ENCODE results near the gene GPS1.

GPS1 gene

GRCh38 chr17:82079001-82079677 is 27.4 kb downstream of the GPS1 start:
- Histone ChIP-seq H3K27me3 (ENCODE audit: control insufficient read depth, insufficient read depth, low read length) (no peaks in the 10 kb centered on the region), H3K36me3 (ENCODE audit: insufficient read depth, low read length) (peaks cover 59% of the 10 kb centered on the region), H3K4me1 (ENCODE audit: control insufficient read depth, insufficient read depth, low read length) (no peaks in the 10 kb centered on the region), H3K4me3 (ENCODE audit: low read length) (no peak overlapping the region), H3K9me3 (replicated peaks; ENCODE audit: low read length) (no peaks in the 10 kb centered on the region), H3K9ac (ENCODE audit: low read depth, low read length) (no peak overlapping the region), H3K4me2 (ENCODE audit: low read length) (no peak overlapping the region)

- no peaks in the 10 kb centered on the region for H3K4me1 ChIP-seq (ENCODE audit: control insufficient read depth, insufficient read depth, low read length)
- H3K4me2 ChIP-seq (ENCODE audit: low read length), result no peak overlapping the region
- no peaks in the 10 kb centered on the region for H3K9me3 ChIP-seq (replicated peaks; ENCODE audit: low read length)
- H3K36me3 ChIP-seq (ENCODE audit: insufficient read depth, low read length), result peaks cover 64% of the 10 kb centered on the region
- no peak overlapping the region for H3K4me3 ChIP-seq (ENCODE audit: low read length)
- H3K9ac ChIP-seq (ENCODE audit: low read depth, low read length), result no peak overlapping the region
- H3K27me3 ChIP-seq (ENCODE audit: control insufficient read depth, insufficient read depth, low read length), result no peaks in the 10 kb centered on the region
Observed at GRCh38 chr17:82080048-82080788, 28.5 kb downstream of the GPS1 start.

GRCh38 chr17:82080789-82081464 is 29.2 kb downstream of the GPS1 start:
- Histone ChIP-seq H3K4me1 (ENCODE audit: control insufficient read depth, insufficient read depth, low read length) (no peaks in the 10 kb centered on the region), H3K4me3 (ENCODE audit: low read length) (no peak overlapping the region), H3K27me3 (ENCODE audit: control insufficient read depth, insufficient read depth, low read length) (no peaks in the 10 kb centered on the region), H3K9ac (ENCODE audit: low read depth, low read length) (no peak overlapping the region), H3K9me3 (replicated peaks; ENCODE audit: low read length) (no peaks in the 10 kb centered on the region), H3K4me2 (ENCODE audit: low read length) (no peak overlapping the region), H3K36me3 (ENCODE audit: insufficient read depth, low read length) (peaks cover 68% of the 10 kb centered on the region)

- H3K4me1 ChIP-seq (ENCODE audit: control insufficient read depth, insufficient read depth, low read length), result no peaks in the 10 kb centered on the region
- no peaks in the 10 kb centered on the region for H3K27me3 ChIP-seq (ENCODE audit: control insufficient read depth, insufficient read depth, low read length)
- H3K4me3 ChIP-seq (ENCODE audit: low read length), result no peak overlapping the region
- H3K9me3 ChIP-seq (replicated peaks; ENCODE audit: low read length), result no peaks in the 10 kb centered on the region
- H3K9ac ChIP-seq (ENCODE audit: low read depth, low read length), result no peak overlapping the region
- no peak overlapping the region for H3K4me2 ChIP-seq (ENCODE audit: low read length)
- peaks cover 74% of the 10 kb centered on the region for H3K36me3 ChIP-seq (ENCODE audit: insufficient read depth, low read length)
Observed at GRCh38 chr17:82081546-82081945, 29.8 kb downstream of the GPS1 start.

- Histone ChIP-seq H3K27me3 (ENCODE audit: control insufficient read depth, insufficient read depth, low read length) (no peaks in the 10 kb centered on the region), H3K36me3 (ENCODE audit: insufficient read depth, low read length) (peaks cover 74% of the 10 kb centered on the region), H3K4me1 (ENCODE audit: control insufficient read depth, insufficient read depth, low read length) (no peaks in the 10 kb centered on the region), H3K4me2 (ENCODE audit: low read length) (no peak overlapping the region), H3K9me3 (replicated peaks; ENCODE audit: low read length) (no peaks in the 10 kb centered on the region), H3K9ac (ENCODE audit: low read depth, low read length) (no peak overlapping the region), H3K4me3 (ENCODE audit: low read length) (no peak overlapping the region)
Observed at GRCh38 chr17:82081966-82082365, 30.3 kb downstream of the GPS1 start.

GRCh38 chr17:82082456-82082855 is 30.8 kb downstream of the GPS1 start:
- Histone ChIP-seq H3K4me3 (ENCODE audit: low read length) (no peak overlapping the region), H3K4me1 (ENCODE audit: control insufficient read depth, insufficient read depth, low read length) (no peaks in the 10 kb centered on the region), H3K27me3 (ENCODE audit: control insufficient read depth, insufficient read depth, low read length) (no peaks in the 10 kb centered on the region), H3K36me3 (ENCODE audit: insufficient read depth, low read length) (peaks cover 79% of the 10 kb centered on the region), H3K9ac (ENCODE audit: low read depth, low read length) (no peak overlapping the region), H3K9me3 (replicated peaks; ENCODE audit: low read length) (no peaks in the 10 kb centered on the region), H3K4me2 (ENCODE audit: low read length) (no peak overlapping the region)

- H3K36me3 ChIP-seq (ENCODE audit: insufficient read depth, low read length), result peaks cover 78% of the 10 kb centered on the region
- no peak overlapping the region for H3K9ac ChIP-seq (ENCODE audit: low read depth, low read length)
- no peaks in the 10 kb centered on the region for H3K9me3 ChIP-seq (replicated peaks; ENCODE audit: low read length)
- no peak overlapping the region for H3K4me2 ChIP-seq (ENCODE audit: low read length)
- no peaks in the 10 kb centered on the region for H3K4me1 ChIP-seq (ENCODE audit: control insufficient read depth, insufficient read depth, low read length)
- no peak overlapping the region for H3K4me3 ChIP-seq (ENCODE audit: low read length)
- no peaks in the 10 kb centered on the region for H3K27me3 ChIP-seq (ENCODE audit: control insufficient read depth, insufficient read depth, low read length)
Observed at GRCh38 chr17:82083009-82083408, 31.3 kb downstream of the GPS1 start.

- no peaks in the 10 kb centered on the region for H3K27me3 ChIP-seq (ENCODE audit: control insufficient read depth, insufficient read depth, low read length)
- no peaks in the 10 kb centered on the region for H3K4me1 ChIP-seq (ENCODE audit: control insufficient read depth, insufficient read depth, low read length)
- no peak overlapping the region for H3K9ac ChIP-seq (ENCODE audit: low read depth, low read length)
- no peak overlapping the region for H3K4me3 ChIP-seq (ENCODE audit: low read length)
- H3K36me3 ChIP-seq (ENCODE audit: insufficient read depth, low read length), result peaks cover 81% of the 10 kb centered on the region
- H3K4me2 ChIP-seq (ENCODE audit: low read length), result no peak overlapping the region
- no peaks in the 10 kb centered on the region for H3K9me3 ChIP-seq (replicated peaks; ENCODE audit: low read length)
Observed at GRCh38 chr17:82083533-82084359, 32.0 kb downstream of the GPS1 start.

GRCh38 chr17:82084373-82085030 is 32.8 kb downstream of the GPS1 start:
- Histone ChIP-seq H3K4me2 (ENCODE audit: low read length) (no peak overlapping the region), H3K4me1 (ENCODE audit: control insufficient read depth, insufficient read depth, low read length) (no peaks in the 10 kb centered on the region), H3K27me3 (ENCODE audit: control insufficient read depth, insufficient read depth, low read length) (no peaks in the 10 kb centered on the region), H3K36me3 (ENCODE audit: insufficient read depth, low read length) (peaks cover 83% of the 10 kb centered on the region), H3K4me3 (ENCODE audit: low read length) (no peak overlapping the region), H3K9me3 (replicated peaks; ENCODE audit: low read length) (no peaks in the 10 kb centered on the region), H3K9ac (ENCODE audit: low read depth, low read length) (no peak overlapping the region)

GRCh38 chr17:82085031-82085861 is 33.5 kb downstream of the GPS1 start:
- Histone ChIP-seq H3K9ac (ENCODE audit: low read depth, low read length) (no peak overlapping the region), H3K36me3 (ENCODE audit: insufficient read depth, low read length) (peaks cover 84% of the 10 kb centered on the region), H3K9me3 (replicated peaks; ENCODE audit: low read length) (no peaks in the 10 kb centered on the region), H3K4me2 (ENCODE audit: low read length) (no peak overlapping the region), H3K4me1 (ENCODE audit: control insufficient read depth, insufficient read depth, low read length) (no peaks in the 10 kb centered on the region), H3K4me3 (ENCODE audit: low read length) (no peak overlapping the region), H3K27me3 (ENCODE audit: control insufficient read depth, insufficient read depth, low read length) (no peaks in the 10 kb centered on the region)
